Hematopoietic multipotent progenitor cell treated with erythropoietin and hydrocortisone succinate and interleukin-3 and kit ligand, for 17 days (in vitro differentiated cells): Measurements from ENCODE around the gene SPTLC3.

Experiments used
- DNase-seq: peaks from one replicate; pipeline ENCODE4 v3.0.0-alpha.2; 2015; ENCODE audit warnings: low spot score

The SPTLC3 gene

DNA sequence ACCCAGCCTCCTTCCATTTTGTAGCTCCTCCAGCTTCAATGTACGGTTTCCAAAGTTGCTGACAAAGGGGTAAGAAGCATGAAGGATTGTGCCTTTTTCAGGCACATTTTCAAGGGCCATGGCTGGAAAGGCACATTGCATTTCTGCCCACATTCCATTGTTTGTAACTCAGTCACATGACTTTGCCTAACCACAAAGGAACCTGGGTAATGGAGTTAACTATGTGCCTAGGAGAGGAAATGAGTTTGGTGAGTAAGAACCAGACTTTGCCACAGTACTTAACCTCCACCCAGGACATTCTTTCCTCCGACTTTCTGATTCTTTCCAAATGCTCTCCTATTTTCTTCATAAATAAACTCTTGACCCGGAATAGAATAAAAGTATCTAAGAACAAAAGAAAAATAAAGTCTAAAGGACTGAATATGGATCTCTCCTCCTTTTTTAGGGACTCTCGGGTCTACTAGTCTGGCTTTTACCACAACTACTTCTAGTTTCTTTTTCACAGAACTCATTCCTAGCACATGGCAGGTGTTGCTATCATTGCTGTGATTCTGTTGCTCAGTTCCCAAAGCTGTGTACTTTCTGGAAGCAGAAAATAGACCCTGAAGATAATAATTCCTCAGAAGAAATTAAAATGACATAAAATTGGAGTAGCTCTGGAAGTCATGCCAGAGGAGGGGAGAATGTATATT lies 130.8 kb downstream of the SPTLC3 start:
- DNase-seq, result no peak

GRCh38 chr20:13140201-13140600 lies 131.4 kb downstream of the SPTLC3 start:
- no peak for DNase-seq

DNA sequence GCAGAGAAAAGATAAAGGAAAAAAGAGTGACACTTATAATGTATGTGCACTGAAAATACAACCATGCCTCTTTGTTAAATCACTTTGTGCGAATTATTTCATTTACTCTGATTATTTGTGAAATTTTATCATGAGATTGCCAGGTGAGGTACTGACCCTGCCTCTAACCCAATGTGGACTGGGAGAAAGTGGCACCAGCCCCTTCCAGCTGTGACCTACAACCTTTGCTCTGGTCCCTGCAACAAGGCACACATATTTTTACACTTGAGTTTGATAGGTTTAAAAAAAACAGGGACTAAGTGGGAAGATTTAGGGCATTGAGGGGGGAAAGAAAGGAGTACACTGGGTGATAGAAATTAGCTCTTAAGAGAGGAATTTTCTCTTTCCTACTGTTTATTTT lies 132.0 kb downstream of the SPTLC3 start:
- DNase-seq, result no peak

DNA sequence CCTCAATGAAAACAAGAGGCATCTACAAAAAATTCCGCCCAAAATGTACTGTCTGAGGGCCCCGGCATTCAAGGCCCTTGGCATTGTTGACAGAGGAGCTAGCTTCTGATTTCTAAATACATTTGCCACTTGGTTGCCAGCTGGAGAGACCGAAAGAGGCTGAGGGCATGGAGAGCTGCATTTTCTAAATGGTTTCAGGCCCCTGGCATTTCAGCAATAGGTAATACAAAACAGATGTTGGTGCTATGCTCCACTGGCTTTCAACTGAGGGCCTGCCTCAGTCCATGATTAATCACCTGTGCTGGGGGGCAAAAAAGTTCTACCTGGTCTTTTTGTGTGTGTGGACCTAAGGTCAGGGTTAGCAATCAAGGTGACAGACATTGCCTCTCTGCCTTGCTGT lies 132.8 kb downstream of the SPTLC3 start:
- DNase-seq, result no peak

DNA sequence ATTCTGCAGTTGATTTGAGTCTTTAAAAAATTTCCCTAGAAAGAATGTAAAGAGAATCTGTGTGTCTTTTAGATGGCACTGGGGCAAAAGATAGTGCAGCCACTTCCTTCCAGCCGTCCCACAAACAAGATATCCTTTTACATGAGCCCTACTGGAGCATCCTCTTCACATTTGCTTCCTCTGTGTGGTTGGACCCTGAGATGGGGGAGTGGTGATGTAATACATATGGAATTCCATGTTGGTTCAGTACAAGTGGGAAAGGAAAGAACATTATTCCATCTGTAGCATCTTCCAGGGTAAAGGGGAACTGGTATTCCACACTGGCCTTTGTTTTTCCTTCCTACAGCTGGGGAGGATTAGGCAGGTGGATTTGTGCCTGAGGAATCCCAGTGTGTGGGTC lies 133.4 kb downstream of the SPTLC3 start:
- DNase-seq, result no peak

DNA sequence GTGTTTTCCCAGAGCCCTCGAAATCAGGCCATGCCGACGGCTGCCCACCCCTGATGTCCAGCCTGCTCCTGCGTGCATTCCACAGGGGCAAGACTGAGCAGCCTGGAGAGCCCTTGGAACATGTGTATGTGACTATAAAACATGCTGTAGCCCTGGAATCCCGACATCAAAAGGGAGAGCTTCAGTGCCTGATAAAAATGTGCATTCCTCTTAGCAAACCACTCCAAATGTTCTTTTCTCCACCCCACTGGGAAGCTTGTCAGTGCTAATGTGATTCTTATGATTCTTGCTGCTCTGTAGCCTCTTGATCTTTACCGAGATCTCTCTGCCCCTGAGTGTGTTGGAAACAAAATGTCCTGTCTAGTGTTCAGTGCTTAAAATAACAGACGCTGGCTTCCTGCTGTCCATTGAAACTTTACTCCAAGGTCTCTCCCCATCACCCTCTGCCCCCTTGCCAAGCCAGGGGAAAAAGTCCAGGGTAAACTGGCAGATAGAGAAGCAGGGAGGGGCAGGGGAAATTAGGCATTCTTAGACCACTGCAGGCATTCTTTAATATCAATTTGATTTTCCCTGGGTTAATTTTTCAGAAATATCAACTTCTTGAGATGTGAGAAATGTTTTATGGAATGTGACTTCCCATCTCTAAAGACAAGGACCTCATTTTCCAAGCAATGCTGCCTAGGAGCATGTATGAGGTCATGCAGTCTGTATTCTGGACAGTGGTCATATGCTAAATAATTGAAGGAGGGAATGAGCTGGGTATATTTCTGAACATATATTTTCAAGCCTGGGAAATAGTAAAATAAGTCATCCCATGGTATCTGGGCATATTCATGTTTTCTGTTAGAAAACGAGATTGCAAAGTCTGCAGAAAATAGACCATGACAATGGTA lies 138.5 kb downstream of the SPTLC3 start:
- DNase-seq, result no peak

- no peak for DNase-seq
Observed at GRCh38 chr20:13147971-13148370, 139.2 kb downstream of the SPTLC3 start.

DNA sequence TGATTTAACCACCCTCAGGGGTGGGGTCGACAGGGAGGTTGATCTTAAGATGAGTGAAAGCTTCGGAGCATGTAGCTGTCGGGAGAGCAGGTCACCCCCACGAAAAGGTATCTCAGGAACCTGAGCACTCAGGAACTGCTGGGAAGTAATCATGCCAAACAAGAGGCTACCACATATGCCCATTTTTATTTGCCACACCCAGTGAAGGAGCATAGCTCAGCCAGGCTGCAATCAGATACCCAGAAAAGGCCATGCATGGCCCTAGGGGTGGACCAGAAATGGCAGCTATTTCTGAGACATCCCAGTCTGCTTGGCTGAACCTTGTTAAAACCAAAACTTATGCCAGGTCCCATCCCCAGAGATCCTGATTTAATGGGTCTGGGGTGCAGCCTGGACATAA lies 139.6 kb downstream of the SPTLC3 start:
- no peak for DNase-seq

DNA sequence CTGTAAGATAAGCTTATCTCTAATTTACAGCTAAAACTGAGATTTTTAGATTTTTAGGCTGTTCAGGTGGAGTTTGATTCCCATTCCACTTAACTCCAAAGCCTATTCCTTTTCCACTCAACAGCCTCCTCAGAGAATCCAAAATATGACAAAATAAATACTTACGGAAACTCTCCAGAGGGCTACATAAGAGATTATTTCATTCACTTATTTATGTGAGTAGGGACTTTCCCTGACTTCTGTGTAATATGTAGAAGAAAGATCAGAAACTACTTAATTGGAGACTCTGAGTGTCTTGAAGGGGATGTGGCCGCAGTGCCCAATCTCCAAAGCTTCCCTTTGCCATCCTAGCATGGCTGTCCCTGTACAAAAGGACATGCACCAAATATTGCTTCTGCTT lies 140.2 kb downstream of the SPTLC3 start:
- no peak for DNase-seq

DNA sequence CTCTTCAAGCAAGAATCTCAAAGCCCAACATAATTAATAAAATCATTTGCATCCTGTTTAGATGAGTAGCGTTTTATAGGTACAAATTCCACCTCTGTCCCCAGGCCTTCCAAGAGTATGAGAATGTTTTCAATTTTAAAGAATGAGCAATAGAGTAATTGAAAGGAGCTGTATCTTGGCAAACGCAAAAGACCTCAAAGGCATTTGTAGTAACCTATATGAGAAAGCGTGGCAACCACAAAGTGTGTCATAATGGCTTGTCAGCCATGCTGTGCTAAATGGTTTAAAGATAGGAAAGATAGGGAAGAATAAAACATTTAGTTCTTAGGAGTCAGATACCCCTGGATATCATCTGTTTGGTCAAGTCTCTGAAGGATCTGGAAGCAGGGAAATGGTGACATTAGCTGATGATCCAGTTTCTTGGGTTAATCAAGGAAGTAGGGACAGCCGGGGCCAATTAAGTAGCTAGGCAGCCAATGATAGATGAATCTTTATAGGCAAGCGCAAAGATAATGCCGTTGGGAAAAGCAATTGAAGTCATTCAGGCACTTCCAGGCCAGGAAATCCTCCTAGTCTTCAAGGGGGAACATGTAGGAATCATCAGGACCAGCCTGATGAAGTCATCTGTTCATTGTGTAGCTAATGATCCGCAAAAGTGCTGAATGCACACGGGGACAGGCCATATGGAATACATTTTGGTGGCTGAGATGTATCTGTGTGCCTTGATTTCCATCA lies 140.8 kb downstream of the SPTLC3 start:
- no peak for DNase-seq

- no peak for DNase-seq
Observed at GRCh38 chr20:13158369-13158768, 149.6 kb downstream of the SPTLC3 start.

- no peak for DNase-seq
Observed at GRCh38 chr20:13159889-13160288, 151.1 kb downstream of the SPTLC3 start.

GRCh38 chr20:13165203-13165602 lies 156.4 kb downstream of the SPTLC3 start:
- DNase-seq, result no peak

- DNase-seq, result no peak
Observed at GRCh38 chr20:13166011-13166410, 157.2 kb downstream of the SPTLC3 start.

- DNase-seq, result no peak
Observed at GRCh38 chr20:13166437-13166836, 157.7 kb downstream of the SPTLC3 start.

DNA sequence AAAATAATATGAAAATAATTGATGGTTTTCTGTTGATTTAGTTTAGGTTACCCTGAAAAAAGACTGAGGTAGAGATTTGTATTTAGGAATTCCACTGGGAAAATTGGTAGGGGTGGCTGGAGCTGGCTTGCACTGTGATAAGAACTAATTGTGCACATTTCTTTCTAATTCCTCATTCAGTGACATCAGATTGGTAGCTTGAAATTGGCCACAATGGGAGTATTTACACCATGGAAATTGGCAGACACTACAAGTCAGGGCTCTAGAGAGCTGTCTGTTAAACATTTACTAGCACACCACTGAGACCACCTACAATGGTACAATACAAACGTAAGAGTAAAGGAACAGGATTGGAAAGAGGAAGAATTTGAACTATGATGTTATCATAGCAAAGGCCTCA lies 160.3 kb downstream of the SPTLC3 start:
- no peak for DNase-seq

DNA sequence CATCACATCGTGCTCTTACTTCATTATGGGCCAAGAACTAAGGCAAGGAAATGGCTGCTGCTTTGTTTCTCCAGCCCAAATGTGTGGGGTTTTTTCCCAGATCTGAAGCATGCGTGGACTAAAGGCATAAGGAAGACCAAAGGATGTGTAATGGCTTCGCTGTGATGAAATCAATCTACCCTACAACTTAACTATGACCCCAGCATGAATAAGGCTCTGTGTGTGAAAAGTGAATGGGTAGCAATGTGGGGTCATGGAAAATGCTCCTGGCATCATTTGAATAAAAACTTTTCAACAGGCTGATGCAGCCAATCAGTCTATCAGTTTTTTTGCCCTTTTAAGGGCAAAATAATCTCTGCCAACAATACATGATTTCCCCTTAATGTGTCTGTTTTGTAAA lies 162.0 kb downstream of the SPTLC3 start:
- no peak for DNase-seq

DNA sequence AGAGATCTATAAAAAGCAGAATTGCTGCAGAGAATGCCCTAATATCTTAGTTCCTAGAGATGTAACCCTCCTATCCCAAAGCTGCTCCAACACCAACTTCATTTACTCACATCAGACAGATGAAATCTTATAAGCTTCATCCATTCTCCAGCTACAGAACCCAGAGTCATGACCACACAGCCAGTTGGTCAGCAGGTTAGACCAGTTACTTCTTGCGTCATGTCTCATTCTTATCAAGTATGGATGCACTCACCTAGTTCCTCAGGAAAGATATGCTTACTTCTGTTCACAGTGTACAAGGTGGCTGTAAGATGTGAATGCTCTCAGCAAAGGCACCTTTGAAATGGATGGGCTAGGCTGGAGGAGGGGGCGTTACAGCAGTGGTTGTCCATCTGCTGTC lies 164.4 kb downstream of the SPTLC3 start:
- no peak for DNase-seq

GRCh38 chr20:13174402-13174801 lies 165.6 kb downstream of the SPTLC3 start:
- DNase-seq, result no peak

DNA sequence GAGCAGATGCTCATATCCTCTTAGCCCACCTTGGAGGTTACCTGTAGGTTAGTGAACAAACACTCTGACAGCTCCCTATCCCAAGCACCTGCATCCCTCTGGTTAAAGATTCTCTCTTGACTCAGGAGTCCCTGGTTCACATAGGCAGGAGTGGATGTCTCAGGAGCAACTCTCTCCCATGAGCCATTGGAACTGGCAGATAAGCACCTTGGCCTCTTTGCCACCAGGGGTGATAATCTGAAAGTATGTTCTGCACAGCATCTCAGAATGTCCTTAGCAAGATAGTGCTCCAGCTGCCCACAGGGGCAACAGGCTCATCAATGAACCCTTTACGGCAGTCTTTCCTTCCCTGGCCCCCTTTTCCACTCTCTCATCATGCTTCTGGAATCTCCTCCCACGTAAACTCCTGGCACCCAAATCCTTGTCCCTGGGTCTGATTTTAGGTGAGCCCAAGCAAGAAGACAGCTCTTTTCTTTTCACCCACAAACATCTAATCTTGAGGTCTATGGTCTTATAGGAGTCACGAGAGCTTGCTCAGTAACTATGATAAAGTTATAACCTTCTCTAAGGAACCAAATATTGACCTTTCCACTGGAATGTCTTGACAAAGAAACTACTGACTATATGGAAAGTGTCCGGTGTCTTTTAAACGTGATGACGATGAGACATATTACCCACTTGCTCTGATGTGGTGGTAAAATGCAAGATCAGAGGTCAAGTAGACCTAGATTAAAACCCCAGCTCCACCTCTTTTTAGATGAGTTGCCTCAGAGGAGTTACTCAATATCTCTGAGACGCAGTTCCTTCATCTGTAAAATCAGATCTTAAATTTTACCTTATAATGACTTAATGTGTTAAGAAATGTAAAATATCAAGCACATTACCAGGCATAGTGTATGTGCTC lies 172.5 kb downstream of the SPTLC3 start:
- no peak for DNase-seq

DNA sequence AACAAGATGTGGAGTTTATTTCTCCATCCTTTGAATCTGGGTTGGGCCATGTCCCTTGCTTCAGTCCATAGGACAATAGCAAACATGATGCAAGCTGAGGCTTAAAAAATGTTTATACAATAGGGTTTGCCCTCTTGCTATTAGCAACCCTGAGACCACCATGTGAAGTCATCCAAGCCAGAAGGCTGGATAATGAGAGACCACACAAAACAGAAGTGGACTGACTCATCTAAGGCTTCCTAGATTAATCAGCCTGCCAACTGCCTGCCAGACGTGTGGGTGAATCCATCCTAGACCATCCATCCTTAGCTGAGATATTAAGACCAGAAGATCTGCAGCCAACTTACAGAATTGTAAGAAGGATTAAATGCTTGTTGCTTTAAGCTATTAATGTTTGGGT lies 174.2 kb downstream of the SPTLC3 start:
- no peak for DNase-seq
